Activated CD4-positive, alpha-beta memory T cell treated with anti-CD3 and anti-CD28 coated beads for 36 hours (primary cell): ENCODE results near the gene ATP11C. TPM values are rescaled to one million over a fixed set of nuclear protein-coding genes. Genes with fewer than 3 reads are reported as not detected.
A peak's percentile ranks its signal among the peaks of the same experiment; 100 is the strongest.

ENCODE experiments used
- CTCF ChIA-PET: fragments of 350-600 bp; sonication (Branson Sonifier 250); formaldehyde crosslinking; loops from one replicate; lab custom pipeline; 2021; ENCODE audit warnings: antibody characterized with exemption, inconsistent platforms; lab: Charles Lee
- POLR2A ChIA-PET: fragments of 350-600 bp; sonication (Branson Sonifier 250); formaldehyde crosslinking; loops from one replicate; lab custom pipeline; 2021; ENCODE audit warnings: antibody characterized with exemption; lab: Charles Lee
- DNase-seq: peaks from one replicate; pipeline ENCODE4 v3.0.0-alpha.2; 2020
- H3K27ac Mint-ChIP-seq: one replicate; pipeline ENCODE4 v1.8.0; 2021; ENCODE audit warnings: mixed read lengths
- H3K27me3 Mint-ChIP-seq: one replicate; pipeline ENCODE4 v1.8.0; 2021; ENCODE audit warnings: mixed read lengths
- H3K36me3 Mint-ChIP-seq: one replicate; pipeline ENCODE4 v1.8.0; 2021; ENCODE audit warnings: mixed read lengths
- H3K4me1 Mint-ChIP-seq: one replicate; pipeline ENCODE4 v1.8.0; 2021; ENCODE audit warnings: low read depth, mixed read lengths
- H3K4me3 Mint-ChIP-seq: one replicate; pipeline ENCODE4 v1.8.0; 2021; ENCODE audit warnings: mild to moderate bottlenecking, mixed read lengths
- H3K9me3 Mint-ChIP-seq: one replicate; pipeline ENCODE4 v1.8.0; 2021; ENCODE audit warnings: mixed read lengths
- intact Hi-C: fragments of 100-400 bp; cut with micrococcal nuclease; formaldehyde crosslinking; loops from one replicate; pipeline ENCODE4 v1.15.1; 2023
- microRNA-seq: library from miRNA; unstranded; fragments of <30 nt; microRNA quantifications from one replicate; pipeline ENCODE4 v1.2.0, GENCODE V29; 2022; ENCODE audit warnings: borderline number of aligned reads, borderline microRNAs expressed, borderline replicate concordance
- total RNA-seq, 2 experiments: library from RNA; stranded (reverse); gene quantifications; one replicate each; pipeline ENCODE4 v1.2.3, GENCODE V29; 2021

ATP11C gene
- total RNA-seq, 2 experiments from 2014 or later, result 10.9 to 11.5 TPM

- Mint-ChIP-seq H3K4me1 (no peaks in the 10 kb centered on the region), H3K4me3 (no peak overlapping the region), H3K9me3 (peaks cover 11% of the 10 kb centered on the region), H3K36me3 (peaks cover 4% of the 10 kb centered on the region), H3K27me3 (no peaks in the 10 kb centered on the region), H3K27ac (no peak overlapping the region)
- POLR2A ChIA-PET, result no interaction called here
- no peak for DNase-seq
- intact Hi-C loops, result no loop called here
- CTCF ChIA-PET, result no interaction called here
Measured at GRCh38 chrX:139680356-139680755, 252.5 kb downstream of the ATP11C start.

Small RNA genes lying within 50 kb of the gene (microRNA-seq; reads per million reads assigned to microRNA genes)
- 125 reads per million, percentile 67 among the genes with 10 or more reads in this experiment for gene MIR505

Other genes with a start within 250 kb of the ATP11C start
- under 1 TPM; 0.07 to 0.10 TPM for gene MCF2, start 224.9 kb downstream of the ATP11C start, total RNA-seq
- not detected for gene CXorf66, start 32.5 kb upstream of the ATP11C start, total RNA-seq